Left cardiac atrium (tissue), 4 donors: Measurements from ENCODE around the gene PRICKLE2. TPM values are rescaled to one million over a fixed set of nuclear protein-coding genes. Genes with fewer than 3 reads are reported as not detected.

ENCODE experiments used
- ATAC-seq, 2 donors: fragments of 200-7000 bp; cut with Tn5 transposase; one replicate each; pipeline ENCODE4 v1.9.1; 2020; ENCODE audit warnings: mild to moderate bottlenecking in 2 of 2, moderate library complexity in 2 of 2
- DNase-seq: peaks from one replicate; pipeline ENCODE4 v3.0.0-alpha.2; 2020
- intact Hi-C, 2 donors: fragments of 100-400 bp; cut with DNase I; formaldehyde crosslinking; loops; one replicate each; pipeline versions ENCODE4 v1.14.1 to v1.15.1; 2022 to 2023
- long read RNA-seq: library from polyadenylated mRNA; unstranded; transcript quantifications from one replicate; pipeline ENCODE4 v2.0.0, GENCODE V29; 2021
- total RNA-seq, 2 donors: library from RNA; stranded (reverse); fragmentation: NEBNext Ultra II Directional; extraction: Animal tissue kit (Norgen Biotek cat#: 25700); gene quantifications; one replicate each; pipeline ENCODE4 v1.2.1, GENCODE V29; 2021
- donor health status: DM: no; HTN: yes; CAD: no.
- donor health status: DM: no; HTN: yes; CAD: no; lungs with severe emphysema.
- donor health status: DM: yes; HTN: yes; CAD: no.
- donor health status: Dilated cardiomyopathy.

The PRICKLE2 gene, protein sequence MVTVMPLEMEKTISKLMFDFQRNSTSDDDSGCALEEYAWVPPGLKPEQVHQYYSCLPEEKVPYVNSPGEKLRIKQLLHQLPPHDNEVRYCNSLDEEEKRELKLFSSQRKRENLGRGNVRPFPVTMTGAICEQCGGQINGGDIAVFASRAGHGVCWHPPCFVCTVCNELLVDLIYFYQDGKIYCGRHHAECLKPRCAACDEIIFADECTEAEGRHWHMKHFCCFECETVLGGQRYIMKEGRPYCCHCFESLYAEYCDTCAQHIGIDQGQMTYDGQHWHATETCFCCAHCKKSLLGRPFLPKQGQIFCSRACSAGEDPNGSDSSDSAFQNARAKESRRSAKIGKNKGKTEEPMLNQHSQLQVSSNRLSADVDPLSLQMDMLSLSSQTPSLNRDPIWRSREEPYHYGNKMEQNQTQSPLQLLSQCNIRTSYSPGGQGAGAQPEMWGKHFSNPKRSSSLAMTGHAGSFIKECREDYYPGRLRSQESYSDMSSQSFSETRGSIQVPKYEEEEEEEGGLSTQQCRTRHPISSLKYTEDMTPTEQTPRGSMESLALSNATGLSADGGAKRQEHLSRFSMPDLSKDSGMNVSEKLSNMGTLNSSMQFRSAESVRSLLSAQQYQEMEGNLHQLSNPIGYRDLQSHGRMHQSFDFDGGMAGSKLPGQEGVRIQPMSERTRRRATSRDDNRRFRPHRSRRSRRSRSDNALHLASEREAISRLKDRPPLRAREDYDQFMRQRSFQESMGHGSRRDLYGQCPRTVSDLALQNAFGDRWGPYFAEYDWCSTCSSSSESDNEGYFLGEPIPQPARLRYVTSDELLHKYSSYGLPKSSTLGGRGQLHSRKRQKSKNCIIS
- 10 to 100 TPM; 21.0 to 21.9 TPM for total RNA-seq
- long read RNA-seq, full-length matches to known transcripts, result 7 of 8 reads
- long read RNA-seq, partial matches to known transcripts, result 0 of 8 reads
- long read RNA-seq, other reads (novel, unspliced or antisense), result 1 of 8 reads

DNA sequence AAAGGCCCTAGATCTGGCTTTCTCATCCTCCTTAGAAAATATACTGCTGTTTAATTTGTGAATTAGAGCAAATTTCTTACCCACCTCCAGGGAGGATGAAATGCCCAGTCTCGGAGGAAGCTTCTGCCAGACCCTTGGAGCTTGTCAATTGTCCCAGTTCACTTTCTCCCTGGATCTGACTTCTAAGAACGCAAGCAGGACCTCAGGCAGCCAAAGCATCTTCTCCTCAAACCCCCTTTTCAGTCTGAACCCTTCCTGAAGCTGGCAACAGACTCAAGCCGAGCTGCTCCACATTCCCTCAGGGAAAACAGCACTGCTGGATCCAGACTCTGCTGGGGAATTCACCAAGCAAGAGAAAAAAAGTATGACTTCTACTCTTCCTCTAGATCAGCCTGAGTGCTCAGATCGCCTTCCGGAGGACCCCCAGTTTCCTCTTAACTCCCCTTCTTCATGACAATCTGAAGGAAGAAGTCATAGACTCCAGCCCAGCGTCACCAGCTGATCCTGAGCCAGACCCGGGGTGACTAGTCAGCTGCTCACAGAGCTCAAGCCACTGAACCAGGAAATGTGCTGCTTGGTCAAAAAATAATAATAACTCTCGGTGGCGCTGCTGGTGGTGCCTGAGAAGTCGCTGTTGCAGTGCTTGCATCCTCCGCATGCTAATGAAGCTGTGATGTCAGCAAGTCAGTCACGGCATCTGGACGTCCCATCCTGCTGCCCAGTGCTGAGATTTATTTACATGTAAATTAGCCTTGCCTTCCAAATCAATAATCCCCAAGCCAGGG is at the start of gene PRICKLE2:
TSS of gene PRICKLE2 (minus strand) at position 641 of the 785 bp plus-strand sequence. CDS start 26,539 bp downstream, outside the sequence.
- peak; percentile 85 for DNase-seq
- intact Hi-C loops, result loop anchor here in 1 of 2 donors (10.0 kb wide), 1 partner anchor 190 kb away; no protein-coding TSS in a partner anchor
- ATAC-seq, result peak; percentile 71 to 81

DNA sequence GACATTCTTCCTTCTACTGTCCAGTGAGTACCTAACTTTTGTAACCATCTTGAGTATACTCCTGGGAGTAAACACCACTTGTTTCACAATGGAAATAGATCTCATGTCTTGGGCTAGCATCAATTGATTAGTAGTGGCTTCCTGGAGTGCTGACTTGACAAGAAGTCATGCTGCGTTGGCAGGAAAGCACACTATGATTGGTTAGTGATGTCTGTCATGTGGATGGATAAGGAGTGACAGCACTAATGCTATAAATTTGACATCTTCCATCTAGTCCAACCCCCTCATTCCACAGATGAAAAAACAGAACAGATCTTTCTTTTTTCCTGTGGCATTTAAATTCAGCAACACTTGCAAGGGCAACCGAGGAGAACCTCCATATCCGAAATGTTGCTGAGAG is 47.6 kb upstream of the PRICKLE2 start:
- DNase-seq (no peak), ATAC-seq (no peak)
- intact Hi-C loops, result no loop called here

DNA sequence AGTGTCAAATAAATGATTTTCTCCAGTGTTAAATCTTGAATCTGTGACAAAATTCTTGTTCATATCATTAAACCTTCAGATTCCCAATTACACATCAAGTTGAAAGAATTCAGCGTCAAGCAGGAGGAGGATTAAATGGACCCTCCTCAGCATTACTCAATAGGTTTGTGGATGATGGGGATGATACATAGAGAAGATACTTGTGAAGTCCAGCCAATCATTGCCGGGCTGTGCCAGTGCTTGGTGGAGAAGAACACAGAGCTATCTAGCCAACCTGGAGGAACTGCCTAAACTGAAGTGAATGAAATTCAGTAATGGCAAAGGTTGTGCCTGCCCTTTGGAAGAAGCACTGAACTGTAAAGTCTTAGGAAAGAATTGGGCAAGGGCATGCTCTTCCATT is 47.0 kb upstream of the PRICKLE2 start:
- DNase-seq (no peak), ATAC-seq (peak in 1 of 2 donors; percentile 44)
- intact Hi-C loops, result no loop called here

DNA sequence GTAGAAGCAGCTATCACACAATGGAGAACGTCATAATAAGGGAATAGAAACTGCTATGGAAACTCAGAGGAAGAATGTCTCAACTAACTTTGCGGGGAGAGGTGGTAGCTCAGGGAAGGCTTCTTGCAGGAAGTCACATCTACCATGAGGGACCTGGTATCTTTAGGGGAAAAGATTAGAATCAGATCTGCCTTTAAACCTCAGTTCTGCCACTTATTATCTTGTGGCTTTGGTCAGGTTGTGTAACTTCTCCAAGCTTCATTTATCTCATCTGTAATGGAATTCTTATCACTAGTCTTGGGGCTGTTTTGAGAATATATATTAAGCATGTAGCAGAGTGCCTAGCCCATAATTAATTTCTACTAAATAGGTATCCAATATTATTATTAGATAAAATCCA is 46.4 kb upstream of the PRICKLE2 start:
- intact Hi-C loops, result no loop called here
- ATAC-seq (no peak), DNase-seq (no peak)

DNA sequence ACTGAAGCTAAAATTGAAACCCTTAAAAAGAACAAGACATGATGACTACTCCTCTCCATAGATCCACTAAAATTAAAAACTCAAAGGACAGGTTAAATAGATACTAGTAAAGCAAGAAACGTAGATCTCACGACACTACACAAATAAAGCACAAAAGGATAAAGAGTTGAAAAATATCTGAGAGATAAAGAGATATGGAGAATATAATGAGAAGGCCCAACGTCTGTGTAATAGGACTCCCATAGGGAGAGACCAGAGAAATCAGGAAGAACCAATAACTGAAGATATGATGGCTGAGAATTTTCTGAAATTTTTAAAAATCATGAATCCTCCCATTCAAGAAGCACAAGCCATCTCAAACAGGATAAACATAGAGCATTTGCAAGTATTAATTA is 45.6 kb upstream of the PRICKLE2 start:
- intact Hi-C loops, result no loop called here
- DNase-seq, result no peak
- ATAC-seq, result no peak

DNA sequence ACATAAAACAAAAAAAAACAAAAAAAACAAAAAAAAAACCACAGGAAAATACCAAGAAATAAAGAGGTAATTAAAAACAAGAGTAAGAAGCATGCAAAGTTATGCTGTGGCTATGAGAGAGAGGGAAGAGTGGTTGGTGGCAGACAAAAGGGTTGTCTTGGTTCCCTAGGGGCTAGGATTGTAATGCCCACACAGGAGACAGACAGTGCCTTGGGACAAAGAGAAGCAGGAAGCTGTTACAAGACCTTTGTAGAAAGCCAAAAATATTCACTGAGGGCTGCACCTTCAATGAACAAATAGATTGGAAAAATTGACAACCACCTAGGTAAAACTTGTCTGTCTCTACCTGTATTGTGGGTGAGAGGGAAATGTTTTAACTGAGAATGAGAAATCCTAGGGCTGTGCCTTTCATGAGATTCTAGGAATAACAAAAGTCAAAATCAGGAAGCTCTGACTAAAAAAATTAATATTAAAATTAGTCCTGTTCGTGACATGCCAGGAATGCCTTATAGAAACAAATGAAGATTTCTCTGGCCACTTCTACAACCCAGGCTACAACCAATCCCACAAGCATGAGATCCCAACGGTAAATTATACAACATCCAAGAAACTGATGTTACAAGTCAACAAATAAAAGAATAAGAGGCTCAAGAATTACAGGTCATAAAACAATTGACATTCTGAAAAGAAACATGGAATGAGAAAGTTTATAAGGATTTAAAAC is 45.0 kb upstream of the PRICKLE2 start:
- DNase-seq (no peak), ATAC-seq (no peak)
- intact Hi-C loops, result no loop called here

DNA sequence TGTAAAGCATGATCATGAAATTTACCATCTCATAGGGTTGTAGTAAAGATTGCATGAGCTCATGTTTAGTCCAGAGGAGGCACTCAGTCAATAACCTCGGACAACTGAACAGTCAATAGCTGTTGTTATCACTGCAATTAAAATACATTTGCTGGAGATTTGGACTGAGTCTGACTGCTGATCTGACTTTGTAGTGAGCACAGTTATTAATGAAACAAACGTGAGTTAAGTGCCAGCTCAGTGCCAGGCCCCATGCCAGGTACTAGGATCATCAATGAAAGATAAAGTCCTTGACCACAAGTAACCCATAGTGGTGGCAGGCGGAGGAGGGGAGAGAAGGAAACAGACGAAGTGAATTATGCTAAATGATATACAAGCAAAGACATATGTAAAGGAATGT is 43.7 kb upstream of the PRICKLE2 start:
- peak in 1 of 2 donors; percentile 21 for ATAC-seq
- intact Hi-C loops, result loop anchor here in 1 of 2 donors (2.0 to 10.0 kb wide), 3 partner anchors 56 to 130 kb away; no protein-coding TSS in a partner anchor
- DNase-seq, result peak; percentile 57

DNA sequence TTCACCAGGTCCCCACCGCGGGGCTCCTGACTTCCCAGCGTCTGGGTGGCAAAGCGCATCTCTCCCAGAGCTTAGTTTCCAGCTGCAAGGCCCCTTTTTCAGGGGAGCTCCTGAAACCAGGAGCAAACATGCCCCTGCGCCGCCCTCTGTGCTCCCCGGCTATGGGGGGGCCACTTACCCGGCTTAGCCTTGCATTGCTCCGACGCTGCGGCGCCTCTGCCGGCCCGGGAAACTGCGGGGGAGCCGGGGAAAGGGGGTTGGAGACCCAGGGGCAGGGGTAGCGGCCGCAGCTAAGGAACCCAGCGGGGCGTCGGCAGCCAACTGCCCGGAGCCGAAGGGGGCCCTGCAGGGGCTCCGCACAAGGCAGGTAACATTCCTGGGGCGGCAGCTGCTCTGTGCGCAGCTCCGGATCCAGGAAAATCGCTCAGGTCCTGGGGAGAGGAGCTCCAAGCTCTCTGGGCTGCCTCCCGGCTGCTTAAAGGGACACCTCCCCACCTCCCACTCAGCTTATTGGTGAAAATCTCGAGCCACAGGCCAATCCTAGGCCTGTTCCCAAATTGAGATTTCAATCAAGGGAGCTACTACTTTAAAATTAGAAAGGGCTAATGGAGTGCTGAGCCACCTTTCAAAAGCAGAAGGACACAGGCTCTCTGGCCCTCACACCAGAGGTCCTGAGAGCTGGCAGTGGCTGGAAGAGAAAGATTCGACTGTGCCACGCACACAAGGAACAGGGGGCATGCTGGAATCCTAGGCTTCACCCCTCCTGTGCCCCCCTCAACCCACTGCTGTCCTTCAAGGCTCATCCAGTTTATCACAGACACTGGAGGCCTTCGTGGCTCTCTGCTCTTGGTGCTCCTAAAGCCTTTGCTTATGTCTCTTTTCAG is 42.7 kb upstream of the PRICKLE2 start:
- intact Hi-C loops, result loop anchor here in 1 of 2 donors (2.0 to 10.0 kb wide), 3 partner anchors 57 to 131 kb away; no protein-coding TSS in a partner anchor
- peak; percentile 74 for DNase-seq
- peak; percentile 85 to 92 for ATAC-seq

DNA sequence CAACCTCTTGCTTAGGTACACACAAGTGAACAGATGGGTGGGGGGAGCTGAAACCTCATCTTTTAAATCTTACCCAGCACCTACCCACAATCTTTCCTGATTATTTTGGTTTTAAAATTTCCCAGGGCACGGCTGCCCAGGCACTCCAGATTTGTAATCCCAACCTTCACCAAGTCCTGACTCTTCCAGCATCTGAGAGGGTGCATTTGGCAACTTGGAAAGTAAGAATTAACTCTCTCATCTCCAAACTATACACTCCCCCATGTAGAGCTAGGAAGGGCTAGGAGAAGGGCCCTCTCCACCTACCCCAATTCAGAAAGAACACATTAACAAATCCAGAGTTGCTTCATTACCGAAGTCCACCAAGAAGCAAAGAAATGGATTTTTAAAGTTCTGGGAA is 41.7 kb upstream of the PRICKLE2 start:
- intact Hi-C loops, result loop anchor here in 1 of 2 donors (10.0 kb wide), 2 partner anchors 58 to 82 kb away; no protein-coding TSS in a partner anchor
- no peak for DNase-seq
- peak; percentile 21 to 27 for ATAC-seq

DNA sequence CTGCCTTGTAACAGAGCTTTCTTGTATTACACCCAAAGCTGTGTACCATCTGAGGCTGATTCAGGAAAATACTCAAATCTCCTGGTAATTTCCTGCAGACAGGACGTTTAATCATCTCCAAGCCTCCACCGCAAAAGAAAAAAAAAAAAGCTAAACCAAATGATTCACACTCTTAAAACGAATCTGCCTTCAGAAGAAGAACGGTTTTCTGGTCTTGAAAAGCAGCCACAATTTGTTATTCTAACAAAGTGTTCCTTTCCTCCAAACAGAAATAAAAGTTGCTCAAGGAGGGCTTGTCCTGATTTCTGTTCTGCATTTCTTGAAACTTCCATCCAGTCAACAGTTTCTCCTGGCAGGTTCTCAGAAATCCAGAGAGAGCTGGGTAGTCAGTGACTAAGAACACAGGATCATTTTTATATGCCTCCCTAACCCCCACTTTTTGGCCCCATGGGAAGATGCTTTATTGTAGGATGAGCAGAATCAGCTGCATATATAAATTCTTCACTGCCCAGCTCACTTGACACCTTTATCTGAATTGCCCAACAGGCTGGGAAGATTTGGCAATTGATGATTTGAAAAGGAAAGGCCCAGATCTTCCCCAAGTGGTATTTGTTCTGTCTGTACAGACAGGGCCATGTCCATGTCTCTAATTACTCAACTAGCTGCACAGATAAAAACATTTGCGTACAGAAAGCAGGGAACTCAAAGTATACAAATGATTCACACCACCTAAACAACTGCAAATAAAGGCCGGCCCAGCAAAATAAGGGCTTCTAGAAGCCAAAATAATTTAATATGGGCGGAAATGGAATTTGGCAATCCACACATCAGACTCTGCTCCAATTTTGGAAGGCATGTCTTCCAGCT is 41.0 kb upstream of the PRICKLE2 start:
- ATAC-seq (peak; percentile 28 to 68), DNase-seq (no peak)
- intact Hi-C loops, result loop anchor here in 1 of 2 donors (10.0 kb wide), 2 partner anchors 59 to 81 kb away; no protein-coding TSS in a partner anchor

DNA sequence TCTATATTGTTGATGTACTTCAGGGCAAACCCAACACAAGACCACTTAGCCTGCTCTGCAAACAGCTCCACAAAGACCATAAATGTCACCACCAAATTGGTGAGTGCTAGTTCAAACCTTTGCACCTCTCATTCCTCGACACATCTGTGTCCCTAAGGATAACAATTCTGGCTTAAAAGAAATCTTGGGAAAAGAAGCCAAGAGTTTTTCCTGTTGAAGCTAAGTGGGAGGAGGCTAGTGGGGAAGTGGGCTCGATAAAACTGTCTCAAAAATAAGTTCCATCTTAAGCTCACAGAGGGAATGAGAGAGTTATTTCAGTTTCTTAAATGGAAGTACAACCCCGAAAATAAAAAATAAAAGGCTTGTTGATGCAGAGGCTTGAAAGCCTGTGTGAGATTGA is 40.4 kb upstream of the PRICKLE2 start:
- no peak for ATAC-seq
- intact Hi-C loops, result loop anchor here in 1 of 2 donors (10.0 kb wide), 2 partner anchors 59 to 81 kb away; no protein-coding TSS in a partner anchor
- DNase-seq, result no peak

DNA sequence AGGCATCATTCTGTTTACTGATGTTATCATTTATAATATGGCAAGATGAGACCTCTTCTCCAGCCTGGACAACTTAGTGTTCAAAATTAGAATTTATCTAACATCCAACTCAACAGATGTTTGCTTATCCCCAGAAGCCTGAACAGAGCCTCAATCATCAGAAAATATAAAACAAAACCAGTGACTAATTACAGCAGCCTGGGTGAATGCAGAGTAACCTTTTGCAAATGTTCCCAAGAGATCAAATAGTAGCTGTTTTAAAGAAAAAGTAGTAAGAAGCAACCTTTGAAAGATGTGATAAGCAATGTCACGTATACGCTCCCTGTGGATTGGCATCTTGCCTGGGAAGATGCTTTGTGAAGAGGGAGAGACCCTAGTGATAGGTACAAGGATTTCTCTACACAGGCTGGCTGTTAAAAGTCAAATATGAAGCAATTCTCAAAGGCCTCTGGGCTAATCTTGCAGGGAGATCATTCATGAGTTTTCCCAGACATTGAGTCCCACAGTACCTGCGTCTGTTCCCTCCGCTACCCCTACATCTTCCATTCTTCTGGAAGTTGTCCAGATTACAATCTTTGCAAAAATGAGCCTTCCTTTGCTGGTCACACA is 39.3 kb upstream of the PRICKLE2 start:
- ATAC-seq, result no peak
- intact Hi-C loops, result loop anchor here in 1 of 2 donors (10.0 kb wide), 2 partner anchors 60 to 80 kb away; no protein-coding TSS in a partner anchor
- no peak for DNase-seq

DNA sequence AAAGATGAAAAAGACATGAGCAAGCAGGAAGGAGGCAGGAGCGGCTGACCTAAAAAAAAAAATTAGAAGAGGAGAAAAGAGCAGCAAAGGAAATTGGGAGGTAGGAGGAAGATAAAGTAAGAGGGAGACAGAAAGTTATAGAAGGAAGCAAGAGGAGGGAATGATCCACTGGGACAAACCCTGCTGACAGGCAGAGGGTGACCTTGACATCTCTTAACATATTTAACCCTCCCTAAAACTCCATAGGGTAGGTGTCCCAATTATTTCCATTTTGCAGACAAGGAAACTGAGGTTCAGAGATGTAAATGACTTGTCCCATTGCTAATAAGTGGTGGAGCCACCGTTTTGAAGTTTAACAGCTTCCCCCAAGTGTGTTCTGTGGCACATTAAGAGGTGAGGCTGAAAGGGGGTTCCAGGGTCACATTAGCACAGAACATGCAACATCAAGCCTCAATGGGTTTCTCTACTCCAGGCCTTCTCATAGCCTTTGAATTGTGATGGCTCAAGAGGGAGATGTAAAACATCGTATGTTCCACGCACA is 37.4 kb upstream of the PRICKLE2 start:
- ATAC-seq (no peak), DNase-seq (no peak)
- intact Hi-C loops, result loop anchor here in 1 of 2 donors (10.0 kb wide), 2 partner anchors 62 to 78 kb away; no protein-coding TSS in a partner anchor

DNA sequence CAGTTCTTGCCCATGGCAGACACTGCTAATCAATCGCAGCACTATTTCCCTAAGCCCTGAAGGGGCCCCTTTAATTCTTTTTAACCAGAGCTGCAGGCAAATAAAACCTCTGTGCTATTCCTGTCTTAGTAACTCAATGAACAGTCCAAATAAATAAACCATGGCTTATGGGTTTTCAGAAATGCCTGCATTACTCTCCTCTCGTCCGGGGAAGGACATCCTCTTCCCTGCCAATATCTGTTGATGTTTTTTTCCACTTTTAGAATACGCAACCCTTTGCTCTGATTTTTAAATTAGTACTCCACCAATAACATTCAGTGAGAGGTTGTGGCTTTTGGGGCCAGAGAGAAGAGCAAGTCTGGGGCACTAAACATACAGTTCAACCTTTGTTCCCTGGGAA is 35.2 kb upstream of the PRICKLE2 start:
- DNase-seq, result no peak
- ATAC-seq, result peak in 1 of 2 donors; percentile 42
- intact Hi-C loops, result loop anchor here in 1 of 2 donors (10.0 kb wide), 2 partner anchors 64 to 76 kb away; no protein-coding TSS in a partner anchor

DNA sequence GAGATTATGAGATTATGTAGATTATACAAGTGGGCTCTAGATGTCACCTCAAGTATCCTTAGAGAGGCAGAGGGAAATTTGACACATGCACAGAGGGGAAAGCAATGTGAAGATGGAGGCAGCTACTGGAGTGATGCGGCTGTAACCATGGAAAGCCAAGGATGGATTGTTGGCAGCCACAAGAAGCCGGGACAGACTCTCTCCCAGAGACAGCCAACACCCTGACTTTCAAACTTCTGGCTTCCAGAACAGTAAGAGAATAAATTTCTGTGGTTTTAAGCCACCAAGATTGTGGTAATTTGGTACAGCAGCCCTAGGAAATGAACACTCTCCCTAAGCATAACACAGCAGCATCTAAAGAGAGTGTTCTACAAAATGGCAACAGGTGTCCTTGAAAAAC is 34.4 kb upstream of the PRICKLE2 start:
- no peak for DNase-seq
- ATAC-seq, result peak in 1 of 2 donors; percentile 39
- intact Hi-C loops, result loop anchor here in 1 of 2 donors (10.0 kb wide), 2 partner anchors 65 to 75 kb away; no protein-coding TSS in a partner anchor
